HK-2 (cell line): ENCODE measurements around the gene GAGE12H.
"Not testable (repeated sequence)": the region's sequence is repeated elsewhere in the genome, so short reads cannot be mapped to it uniquely, and the experiment has no call there.

ENCODE experiments used
- DNase-seq: peaks from one replicate; pipeline ENCODE4 v3.0.0-alpha.2; 2018; ENCODE audit not compliant: unreplicated experiment

The GAGE12H gene

DNA sequence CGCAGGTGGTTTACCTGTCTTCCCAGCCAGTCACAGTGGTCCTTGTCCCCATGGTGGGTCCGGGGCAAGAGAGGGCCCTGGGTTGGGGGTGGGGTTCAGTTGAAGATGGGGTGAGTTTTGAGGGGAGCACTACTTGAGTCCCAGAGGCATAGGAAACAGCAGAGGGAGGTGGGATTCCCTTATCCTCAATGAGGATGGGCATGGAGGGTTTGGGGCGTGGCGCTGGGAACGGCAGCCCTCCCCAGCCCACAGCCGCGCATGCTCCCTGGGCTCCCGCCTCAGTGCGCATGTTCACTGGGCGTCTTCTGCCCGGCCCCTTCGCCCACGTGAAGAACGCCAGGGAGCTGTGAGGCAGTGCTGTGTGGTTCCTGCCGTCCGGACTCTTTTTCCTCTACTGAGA lies at the start of gene GAGE12H:
GAGE12H (plus strand) TSS at position 301 of the 400 bp plus-strand sequence. CDS start 1,155 bp downstream, outside the sequence.
- not testable (repeated sequence) for DNase-seq

- DNase-seq = not testable (repeated sequence)
Observed at GRCh38 chrX:49531877-49532276, 47.9 kb upstream of the GAGE12H start, which contains the start of gene GAGE12C. Gene GAGE12C, plus strand, starts transcription at chrX:49532177. Its CDS starts 1,155 bp downstream, at chrX:49533332.

GRCh38 chrX:49541433-49541832 lies 38.3 kb upstream of the GAGE12H start, which contains the start of gene GAGE12D:
Gene GAGE12D, plus strand, starts transcription at chrX:49541733. Its CDS starts 1,155 bp downstream, at chrX:49542888.
- DNase-seq = not testable (repeated sequence)

DNA sequence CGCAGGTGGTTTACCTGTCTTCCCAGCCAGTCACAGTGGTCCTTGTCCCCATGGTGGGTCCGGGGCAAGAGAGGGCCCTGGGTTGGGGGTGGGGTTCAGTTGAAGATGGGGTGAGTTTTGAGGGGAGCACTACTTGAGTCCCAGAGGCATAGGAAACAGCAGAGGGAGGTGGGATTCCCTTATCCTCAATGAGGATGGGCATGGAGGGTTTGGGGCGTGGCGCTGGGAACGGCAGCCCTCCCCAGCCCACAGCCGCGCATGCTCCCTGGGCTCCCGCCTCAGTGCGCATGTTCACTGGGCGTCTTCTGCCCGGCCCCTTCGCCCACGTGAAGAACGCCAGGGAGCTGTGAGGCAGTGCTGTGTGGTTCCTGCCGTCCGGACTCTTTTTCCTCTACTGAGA lies 28.8 kb upstream of the GAGE12H start, which contains the start of gene GAGE12E:
GAGE12E (plus strand) TSS at position 301 of the 400 bp plus-strand sequence. CDS start 1,155 bp downstream, outside the sequence.
- not testable (repeated sequence) for DNase-seq

- not testable (repeated sequence) for DNase-seq
Observed at GRCh38 chrX:49560542-49560941, 19.2 kb upstream of the GAGE12H start, which contains the start of gene GAGE12F. Gene GAGE12F, plus strand, starts transcription at chrX:49560842. Its CDS starts 1,155 bp downstream, at chrX:49561997.

DNA sequence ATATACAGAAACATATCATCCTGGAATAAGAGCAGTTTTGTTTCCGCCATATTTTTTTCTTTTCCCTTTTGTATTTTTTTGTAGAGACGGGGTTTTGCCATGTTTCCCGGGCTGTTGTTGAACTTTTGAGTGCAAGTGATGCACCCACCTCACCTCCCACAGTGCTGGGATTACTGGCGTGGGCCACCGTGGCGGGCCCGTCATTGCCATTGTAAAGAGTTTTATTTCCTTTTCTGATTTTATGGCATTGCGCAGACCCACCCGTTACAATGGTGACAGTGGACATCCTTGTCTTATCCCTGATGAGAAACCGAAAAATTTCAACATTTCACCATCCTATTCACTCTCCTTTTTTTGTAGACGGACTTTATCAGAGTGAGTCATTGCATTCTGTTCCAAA lies 11.0 kb upstream of the GAGE12H start:
- not testable (repeated sequence) for DNase-seq

GRCh38 chrX:49569152-49569551 lies 10.6 kb upstream of the GAGE12H start:
- not testable (repeated sequence) for DNase-seq

DNA sequence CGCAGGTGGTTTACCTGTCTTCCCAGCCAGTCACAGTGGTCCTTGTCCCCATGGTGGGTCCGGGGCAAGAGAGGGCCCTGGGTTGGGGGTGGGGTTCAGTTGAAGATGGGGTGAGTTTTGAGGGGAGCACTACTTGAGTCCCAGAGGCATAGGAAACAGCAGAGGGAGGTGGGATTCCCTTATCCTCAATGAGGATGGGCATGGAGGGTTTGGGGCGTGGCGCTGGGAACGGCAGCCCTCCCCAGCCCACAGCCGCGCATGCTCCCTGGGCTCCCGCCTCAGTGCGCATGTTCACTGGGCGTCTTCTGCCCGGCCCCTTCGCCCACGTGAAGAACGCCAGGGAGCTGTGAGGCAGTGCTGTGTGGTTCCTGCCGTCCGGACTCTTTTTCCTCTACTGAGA lies 9.6 kb upstream of the GAGE12H start, which contains the start of gene GAGE12G:
GAGE12G (plus strand) TSS at position 301 of the 400 bp plus-strand sequence. CDS start 1,155 bp downstream, outside the sequence.
- not testable (repeated sequence) for DNase-seq

GRCh38 chrX:49589196-49589595 lies 9.4 kb downstream of the GAGE12H start, which contains the start of gene GAGE2A:
Gene GAGE2A, plus strand, starts transcription at chrX:49589496. Its CDS starts 1,155 bp downstream, at chrX:49590651.
- DNase-seq = not testable (repeated sequence)

GRCh38 chrX:49589769-49590478 lies 10.2 kb downstream of the GAGE12H start:
- not testable (repeated sequence) for DNase-seq

DNA sequence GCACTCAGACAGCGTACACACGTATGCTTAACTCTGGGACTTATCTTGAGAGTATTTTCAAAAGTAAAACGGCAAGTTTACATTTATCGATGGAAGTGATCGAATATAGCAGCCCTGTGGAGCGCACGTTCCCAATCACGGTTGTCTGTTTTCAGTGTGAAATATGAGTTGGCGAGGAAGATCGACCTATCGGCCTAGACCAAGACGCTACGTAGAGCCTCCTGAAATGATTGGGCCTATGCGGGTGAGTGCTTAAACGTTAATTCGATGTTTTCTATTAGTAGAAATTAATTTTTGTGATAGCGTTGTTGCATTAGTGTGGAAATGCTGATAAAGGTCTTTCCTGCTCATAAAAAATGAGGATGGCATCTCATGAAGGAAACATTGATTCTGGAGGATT lies 10.7 kb downstream of the GAGE12H start:
- not testable (repeated sequence) for DNase-seq

DNA sequence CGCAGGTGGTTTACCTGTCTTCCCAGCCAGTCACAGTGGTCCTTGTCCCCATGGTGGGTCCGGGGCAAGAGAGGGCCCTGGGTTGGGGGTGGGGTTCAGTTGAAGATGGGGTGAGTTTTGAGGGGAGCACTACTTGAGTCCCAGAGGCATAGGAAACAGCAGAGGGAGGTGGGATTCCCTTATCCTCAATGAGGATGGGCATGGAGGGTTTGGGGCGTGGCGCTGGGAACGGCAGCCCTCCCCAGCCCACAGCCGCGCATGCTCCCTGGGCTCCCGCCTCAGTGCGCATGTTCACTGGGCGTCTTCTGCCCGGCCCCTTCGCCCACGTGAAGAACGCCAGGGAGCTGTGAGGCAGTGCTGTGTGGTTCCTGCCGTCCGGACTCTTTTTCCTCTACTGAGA lies 19.0 kb downstream of the GAGE12H start, which contains the start of gene GAGE1:
GAGE1 (plus strand) TSS at position 301 of the 400 bp plus-strand sequence. CDS start 1,155 bp downstream, outside the sequence.
- not testable (repeated sequence) for DNase-seq

DNA sequence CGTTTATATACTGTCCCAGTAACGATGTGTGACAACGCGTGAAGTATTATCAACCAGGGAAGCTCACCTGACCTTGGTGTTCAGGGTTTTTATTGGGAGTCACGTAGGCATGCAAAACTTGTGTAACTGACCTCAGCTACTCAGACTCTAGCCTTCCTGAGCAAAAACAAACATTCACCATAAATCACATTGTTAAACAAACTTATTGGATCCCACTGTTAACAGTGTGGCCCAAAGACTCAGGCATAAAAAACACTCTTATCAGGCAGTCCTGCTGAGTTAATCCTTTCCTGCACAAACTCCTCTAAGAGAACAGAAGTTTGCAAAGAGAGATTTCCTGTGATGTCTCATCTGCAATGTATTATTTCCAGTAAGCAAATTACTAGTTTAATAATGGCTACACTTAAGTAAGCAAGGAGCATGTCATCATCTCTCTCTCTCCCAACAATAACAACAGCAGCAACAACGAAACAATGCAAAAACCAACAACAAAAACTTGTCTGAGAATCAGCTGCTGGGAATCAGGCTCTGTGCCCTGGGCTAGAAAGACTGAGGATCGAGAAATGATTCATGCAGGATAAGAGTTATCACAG lies 31.1 kb downstream of the GAGE12H start:
- DNase-seq = no peak

GRCh38 chrX:49618574-49618973 lies 38.8 kb downstream of the GAGE12H start:
- no peak for DNase-seq

DNA sequence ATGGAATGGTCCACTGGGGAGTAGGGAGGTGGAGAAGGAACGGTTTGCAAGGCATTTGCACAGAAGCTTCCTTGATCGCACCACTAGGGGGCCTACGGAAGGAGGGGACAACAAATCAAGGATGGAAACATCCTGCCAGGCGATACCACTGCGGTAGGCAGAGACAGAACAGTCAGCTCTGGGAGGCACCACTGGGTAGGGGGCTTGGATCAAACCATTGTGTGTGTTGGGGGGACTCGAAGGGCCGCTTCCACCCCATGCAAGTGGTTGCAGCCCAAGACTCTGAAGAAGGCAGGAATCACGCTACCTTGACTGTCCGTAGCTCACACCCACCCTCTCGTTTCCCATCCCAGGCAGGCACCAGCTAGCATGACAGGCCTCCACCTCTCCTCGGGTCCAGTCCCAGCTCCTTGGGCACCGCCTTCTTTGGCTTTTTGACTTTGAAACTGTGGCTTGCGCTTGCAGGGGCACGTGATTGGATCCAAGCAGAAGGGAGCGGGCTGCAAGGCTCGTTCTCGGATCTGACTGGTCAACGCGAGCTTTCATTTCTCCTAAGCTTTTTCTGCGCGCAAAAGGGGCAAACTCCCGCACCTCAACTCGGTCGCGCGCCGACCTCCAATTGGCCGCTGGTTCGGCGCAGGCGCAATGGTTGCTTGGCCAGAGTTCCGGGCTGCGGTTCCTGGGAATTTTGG lies 47.5 kb downstream of the GAGE12H start:
- DNase-seq = no peak
